Left ventricle myocardium inferior (tissue), 1 donor: Measurements from ENCODE around the gene TIMP2. TPM values are rescaled to one million over a fixed set of nuclear protein-coding genes. Genes with fewer than 3 reads are reported as not detected.

ENCODE experiments used
- DNase-seq: peaks from one replicate; pipeline ENCODE4 v3.0.0-alpha.2; 2020
- H3K27ac ChIP-seq: fragments of 200-600 bp; replicated peaks from 2 replicates; pipeline ENCODE4 v1.8.0; 2021
- H3K27me3 ChIP-seq: fragments of 200-600 bp; 2 replicates; pipeline ENCODE4 v1.8.0; 2021; ENCODE audit warnings: low read depth
- H3K36me3 ChIP-seq: fragments of 200-600 bp; 2 replicates; pipeline ENCODE4 v1.8.0; 2021
- H3K4me1 ChIP-seq: fragments of 200-600 bp; 2 replicates; pipeline ENCODE4 v1.8.0; 2021
- H3K4me3 ChIP-seq: fragments of 200-600 bp; 2 replicates; pipeline ENCODE4 v1.8.0; 2021; ENCODE audit warnings: mild to moderate bottlenecking, moderate library complexity
- H3K9me3 ChIP-seq: fragments of 200-600 bp; replicated peaks from 2 replicates; pipeline ENCODE4 v1.8.0; 2021
- intact Hi-C: fragments of 100-400 bp; cut with micrococcal nuclease; formaldehyde crosslinking; loops from one replicate; pipeline ENCODE4 v1.11.0; 2022
- long read RNA-seq: library from polyadenylated mRNA; unstranded; transcript quantifications from one replicate; pipeline ENCODE4 v2.0.0, GENCODE V29; 2021
- total RNA-seq: library from RNA; stranded (reverse); fragmentation: NEBNext Ultra II Directional; extraction: Animal tissue kit (Norgen Biotek cat#: 25700); gene quantifications from one replicate; pipeline ENCODE4 v1.2.1, GENCODE V29; 2021
- TF ChIP-seq, protein P1 (sequence below): fragments of 200-600 bp; IDR thresholded peaks from 2 replicates; pipeline ENCODE4 v1.8.0; 2021; ENCODE audit warnings: antibody characterized with exemption, mild to moderate bottlenecking, borderline replicate concordance
- donor health status: DM: no; HTN: yes; CAD: no; lungs with severe emphysema.

Gene TIMP2
- total RNA-seq = 91.8 TPM
- long read RNA-seq, transcript TIMP2-201 (5 exons, 3,652 nt) = major isoform, 7 of 28 reads
- long read RNA-seq, partial matches to known transcripts = 2 of 28 reads
- long read RNA-seq, other reads (novel, unspliced or antisense) = 19 of 28 reads

GRCh38 chr17:78925234-78925633 lies at the start of gene TIMP2:
TSS of gene TIMP2 (minus strand) at chr17:78925387. CDS start at chr17:78925088, 299 bp downstream.
- TF ChIP-seq, protein P1, sequence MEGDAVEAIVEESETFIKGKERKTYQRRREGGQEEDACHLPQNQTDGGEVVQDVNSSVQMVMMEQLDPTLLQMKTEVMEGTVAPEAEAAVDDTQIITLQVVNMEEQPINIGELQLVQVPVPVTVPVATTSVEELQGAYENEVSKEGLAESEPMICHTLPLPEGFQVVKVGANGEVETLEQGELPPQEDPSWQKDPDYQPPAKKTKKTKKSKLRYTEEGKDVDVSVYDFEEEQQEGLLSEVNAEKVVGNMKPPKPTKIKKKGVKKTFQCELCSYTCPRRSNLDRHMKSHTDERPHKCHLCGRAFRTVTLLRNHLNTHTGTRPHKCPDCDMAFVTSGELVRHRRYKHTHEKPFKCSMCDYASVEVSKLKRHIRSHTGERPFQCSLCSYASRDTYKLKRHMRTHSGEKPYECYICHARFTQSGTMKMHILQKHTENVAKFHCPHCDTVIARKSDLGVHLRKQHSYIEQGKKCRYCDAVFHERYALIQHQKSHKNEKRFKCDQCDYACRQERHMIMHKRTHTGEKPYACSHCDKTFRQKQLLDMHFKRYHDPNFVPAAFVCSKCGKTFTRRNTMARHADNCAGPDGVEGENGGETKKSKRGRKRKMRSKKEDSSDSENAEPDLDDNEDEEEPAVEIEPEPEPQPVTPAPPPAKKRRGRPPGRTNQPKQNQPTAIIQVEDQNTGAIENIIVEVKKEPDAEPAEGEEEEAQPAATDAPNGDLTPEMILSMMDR = peak; percentile 58
- peak; percentile 93 for DNase-seq
- no peaks in the 10 kb centered on the region for H3K36me3 ChIP-seq
- peaks cover 66% of the 10 kb centered on the region for H3K4me1 ChIP-seq
- peak within 1 kb of the TSS; percentile 87 for H3K4me3 ChIP-seq
- H3K9me3 ChIP-seq = no peaks in the 10 kb centered on the region
- intact Hi-C loops = loop anchor here (10.0 kb wide), 1 partner anchor 60 kb away; no protein-coding TSS in a partner anchor
- H3K27ac ChIP-seq = peak within 1 kb of the TSS; percentile 96
- no peaks in the 10 kb centered on the region for H3K27me3 ChIP-seq

- no peak for DNase-seq
These were observed 48.8 kb upstream of the TIMP2 start for GRCh38 chr17:78973792-78974520.

GRCh38 chr17:78973196-78973595 lies 48.0 kb upstream of the TIMP2 start:
- H3K36me3 ChIP-seq = peaks cover 37% of the 10 kb centered on the region
- DNase-seq = no peak
- peak overlapping the region; percentile 85 for H3K27ac ChIP-seq
- peaks cover 73% of the 10 kb centered on the region for H3K4me1 ChIP-seq
- no peaks in the 10 kb centered on the region for H3K27me3 ChIP-seq
- H3K9me3 ChIP-seq = no peaks in the 10 kb centered on the region
- H3K4me3 ChIP-seq = no peak overlapping the region
- TF ChIP-seq, protein P1 = no peak
- intact Hi-C loops = loop anchor here (5.0 kb wide), 1 partner anchor 111 kb away; no protein-coding TSS in a partner anchor

More at GRCh38 chr17:78973792-78974520, 48.8 kb upstream of the TIMP2 start:
- Histone ChIP-seq H3K4me3 (no peak overlapping the region), H3K27ac (peak overlapping the region; percentile 85), H3K27me3 (no peaks in the 10 kb centered on the region), H3K4me1 (peaks cover 81% of the 10 kb centered on the region), H3K36me3 (peaks cover 30% of the 10 kb centered on the region), H3K9me3 (no peaks in the 10 kb centered on the region)
- intact Hi-C loops = loop anchor here (5.0 kb wide), 1 partner anchor 112 kb away; no protein-coding TSS in a partner anchor
- TF ChIP-seq, protein P1 = no peak

DNA sequence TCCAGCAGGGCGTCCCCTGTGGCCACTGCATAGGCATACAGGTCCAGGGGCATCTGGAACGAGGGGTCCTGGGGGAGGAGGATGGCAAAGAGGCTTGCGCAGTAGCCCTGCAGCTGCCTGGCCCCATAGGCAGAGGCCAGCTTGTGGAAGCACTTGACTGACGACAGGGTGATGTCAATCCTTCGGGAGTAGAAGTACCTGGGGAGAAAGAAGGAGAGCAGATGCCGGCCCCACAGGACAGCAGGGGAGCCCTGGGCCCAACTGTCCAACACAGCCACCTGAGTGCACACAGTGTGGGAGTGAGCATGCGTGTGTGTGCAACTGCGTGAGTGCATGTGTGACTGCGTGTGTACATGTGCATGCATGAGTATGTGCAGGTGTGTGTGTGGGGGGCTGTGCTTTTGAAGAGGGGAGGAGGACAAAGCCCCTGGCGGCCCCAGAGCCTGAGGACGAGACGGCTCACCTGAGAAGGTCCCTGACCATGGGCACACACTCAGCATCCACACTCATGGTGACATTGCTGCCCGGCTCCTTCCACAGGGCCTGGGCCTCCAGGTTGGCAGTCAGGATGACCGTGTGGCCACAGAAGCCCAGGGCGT lies 47.4 kb upstream of the TIMP2 start:
- Histone ChIP-seq H3K4me1 (peaks cover 67% of the 10 kb centered on the region), H3K27ac (peak overlapping the region; percentile 85)

More for the DNA sequence above, 47.4 kb upstream of the TIMP2 start:
- peaks cover 38% of the 10 kb centered on the region for H3K36me3 ChIP-seq
- no peaks in the 10 kb centered on the region for H3K9me3 ChIP-seq
- DNase-seq = no peak
- intact Hi-C loops = loop anchor here (5.0 kb wide), 1 partner anchor 110 kb away; no protein-coding TSS in a partner anchor
- no peaks in the 10 kb centered on the region for H3K27me3 ChIP-seq
- TF ChIP-seq, protein P1 = no peak
- no peak overlapping the region for H3K4me3 ChIP-seq
